ENCODE results near the gene LRP6. TPM values are rescaled to one million over a fixed set of nuclear protein-coding genes. Genes with fewer than 3 reads are reported as not detected.
A peak's percentile ranks its signal among the peaks of the same experiment; 100 is the strongest.

The LRP6 gene
- total RNA-seq, 1 experiment from 2014 or later = 72.8 TPM

DNA sequence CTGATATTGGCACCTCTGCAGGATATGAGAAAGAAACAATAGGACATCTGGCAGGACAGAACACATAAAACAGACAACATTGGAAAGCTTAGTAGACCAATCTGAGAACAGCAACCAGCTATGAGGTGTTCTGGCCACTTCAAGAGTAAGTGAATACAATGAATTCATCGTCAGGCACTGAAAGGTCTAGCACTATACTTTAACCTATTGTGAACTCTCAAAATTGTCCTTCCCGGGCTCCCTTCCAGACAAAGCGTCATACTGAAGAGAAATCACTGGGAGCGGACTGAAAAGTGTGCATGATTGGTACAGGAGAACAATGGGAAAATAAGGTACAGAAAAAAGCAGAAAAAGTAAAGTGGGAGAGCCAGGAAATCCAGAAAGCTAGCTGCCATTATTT lies 75.8 kb downstream of the LRP6 start:
- DNase-seq (ENCODE audit: low spot score) = no peak
- Mint-ChIP-seq H3K4me3 (no peak overlapping the region), H3K27ac (no peak overlapping the region; the same call in 1 of the 2 replicates), H3K27me3 (ENCODE audit: low read depth) (no peaks in the 10 kb centered on the region), H3K4me1 (0 out of 2 replicates have a peak, but pooled peaks cover 3% of the 10 kb centered on the region), H3K36me3 (0 out of 2 replicates have a peak, but pooled peaks cover 2% of the 10 kb centered on the region), H3K9me3 (no peaks in the 10 kb centered on the region)
- no peak for ATAC-seq
- ChIA-PET CTCF (no interaction called here), POLR2A (no interaction called here)
- TF ChIP-seq, protein P1, sequence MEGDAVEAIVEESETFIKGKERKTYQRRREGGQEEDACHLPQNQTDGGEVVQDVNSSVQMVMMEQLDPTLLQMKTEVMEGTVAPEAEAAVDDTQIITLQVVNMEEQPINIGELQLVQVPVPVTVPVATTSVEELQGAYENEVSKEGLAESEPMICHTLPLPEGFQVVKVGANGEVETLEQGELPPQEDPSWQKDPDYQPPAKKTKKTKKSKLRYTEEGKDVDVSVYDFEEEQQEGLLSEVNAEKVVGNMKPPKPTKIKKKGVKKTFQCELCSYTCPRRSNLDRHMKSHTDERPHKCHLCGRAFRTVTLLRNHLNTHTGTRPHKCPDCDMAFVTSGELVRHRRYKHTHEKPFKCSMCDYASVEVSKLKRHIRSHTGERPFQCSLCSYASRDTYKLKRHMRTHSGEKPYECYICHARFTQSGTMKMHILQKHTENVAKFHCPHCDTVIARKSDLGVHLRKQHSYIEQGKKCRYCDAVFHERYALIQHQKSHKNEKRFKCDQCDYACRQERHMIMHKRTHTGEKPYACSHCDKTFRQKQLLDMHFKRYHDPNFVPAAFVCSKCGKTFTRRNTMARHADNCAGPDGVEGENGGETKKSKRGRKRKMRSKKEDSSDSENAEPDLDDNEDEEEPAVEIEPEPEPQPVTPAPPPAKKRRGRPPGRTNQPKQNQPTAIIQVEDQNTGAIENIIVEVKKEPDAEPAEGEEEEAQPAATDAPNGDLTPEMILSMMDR (IDR thresholded peaks at IDR 0.05) = no peak
- no peak for TF ChIP-seq TEAD4 (CRISPR knock-in tag; IDR thresholded peaks at IDR 0.05)
- TF ChIP-seq, protein P2, sequence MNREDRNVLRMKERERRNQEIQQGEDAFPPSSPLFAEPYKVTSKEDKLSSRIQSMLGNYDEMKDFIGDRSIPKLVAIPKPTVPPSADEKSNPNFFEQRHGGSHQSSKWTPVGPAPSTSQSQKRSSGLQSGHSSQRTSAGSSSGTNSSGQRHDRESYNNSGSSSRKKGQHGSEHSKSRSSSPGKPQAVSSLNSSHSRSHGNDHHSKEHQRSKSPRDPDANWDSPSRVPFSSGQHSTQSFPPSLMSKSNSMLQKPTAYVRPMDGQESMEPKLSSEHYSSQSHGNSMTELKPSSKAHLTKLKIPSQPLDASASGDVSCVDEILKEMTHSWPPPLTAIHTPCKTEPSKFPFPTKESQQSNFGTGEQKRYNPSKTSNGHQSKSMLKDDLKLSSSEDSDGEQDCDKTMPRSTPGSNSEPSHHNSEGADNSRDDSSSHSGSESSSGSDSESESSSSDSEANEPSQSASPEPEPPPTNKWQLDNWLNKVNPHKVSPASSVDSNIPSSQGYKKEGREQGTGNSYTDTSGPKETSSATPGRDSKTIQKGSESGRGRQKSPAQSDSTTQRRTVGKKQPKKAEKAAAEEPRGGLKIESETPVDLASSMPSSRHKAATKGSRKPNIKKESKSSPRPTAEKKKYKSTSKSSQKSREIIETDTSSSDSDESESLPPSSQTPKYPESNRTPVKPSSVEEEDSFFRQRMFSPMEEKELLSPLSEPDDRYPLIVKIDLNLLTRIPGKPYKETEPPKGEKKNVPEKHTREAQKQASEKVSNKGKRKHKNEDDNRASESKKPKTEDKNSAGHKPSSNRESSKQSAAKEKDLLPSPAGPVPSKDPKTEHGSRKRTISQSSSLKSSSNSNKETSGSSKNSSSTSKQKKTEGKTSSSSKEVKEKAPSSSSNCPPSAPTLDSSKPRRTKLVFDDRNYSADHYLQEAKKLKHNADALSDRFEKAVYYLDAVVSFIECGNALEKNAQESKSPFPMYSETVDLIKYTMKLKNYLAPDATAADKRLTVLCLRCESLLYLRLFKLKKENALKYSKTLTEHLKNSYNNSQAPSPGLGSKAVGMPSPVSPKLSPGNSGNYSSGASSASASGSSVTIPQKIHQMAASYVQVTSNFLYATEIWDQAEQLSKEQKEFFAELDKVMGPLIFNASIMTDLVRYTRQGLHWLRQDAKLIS (CRISPR knock-in tag; IDR thresholded peaks at IDR 0.05; ENCODE audit: borderline replicate concordance) = no peak
- TF ChIP-seq, protein P3, sequence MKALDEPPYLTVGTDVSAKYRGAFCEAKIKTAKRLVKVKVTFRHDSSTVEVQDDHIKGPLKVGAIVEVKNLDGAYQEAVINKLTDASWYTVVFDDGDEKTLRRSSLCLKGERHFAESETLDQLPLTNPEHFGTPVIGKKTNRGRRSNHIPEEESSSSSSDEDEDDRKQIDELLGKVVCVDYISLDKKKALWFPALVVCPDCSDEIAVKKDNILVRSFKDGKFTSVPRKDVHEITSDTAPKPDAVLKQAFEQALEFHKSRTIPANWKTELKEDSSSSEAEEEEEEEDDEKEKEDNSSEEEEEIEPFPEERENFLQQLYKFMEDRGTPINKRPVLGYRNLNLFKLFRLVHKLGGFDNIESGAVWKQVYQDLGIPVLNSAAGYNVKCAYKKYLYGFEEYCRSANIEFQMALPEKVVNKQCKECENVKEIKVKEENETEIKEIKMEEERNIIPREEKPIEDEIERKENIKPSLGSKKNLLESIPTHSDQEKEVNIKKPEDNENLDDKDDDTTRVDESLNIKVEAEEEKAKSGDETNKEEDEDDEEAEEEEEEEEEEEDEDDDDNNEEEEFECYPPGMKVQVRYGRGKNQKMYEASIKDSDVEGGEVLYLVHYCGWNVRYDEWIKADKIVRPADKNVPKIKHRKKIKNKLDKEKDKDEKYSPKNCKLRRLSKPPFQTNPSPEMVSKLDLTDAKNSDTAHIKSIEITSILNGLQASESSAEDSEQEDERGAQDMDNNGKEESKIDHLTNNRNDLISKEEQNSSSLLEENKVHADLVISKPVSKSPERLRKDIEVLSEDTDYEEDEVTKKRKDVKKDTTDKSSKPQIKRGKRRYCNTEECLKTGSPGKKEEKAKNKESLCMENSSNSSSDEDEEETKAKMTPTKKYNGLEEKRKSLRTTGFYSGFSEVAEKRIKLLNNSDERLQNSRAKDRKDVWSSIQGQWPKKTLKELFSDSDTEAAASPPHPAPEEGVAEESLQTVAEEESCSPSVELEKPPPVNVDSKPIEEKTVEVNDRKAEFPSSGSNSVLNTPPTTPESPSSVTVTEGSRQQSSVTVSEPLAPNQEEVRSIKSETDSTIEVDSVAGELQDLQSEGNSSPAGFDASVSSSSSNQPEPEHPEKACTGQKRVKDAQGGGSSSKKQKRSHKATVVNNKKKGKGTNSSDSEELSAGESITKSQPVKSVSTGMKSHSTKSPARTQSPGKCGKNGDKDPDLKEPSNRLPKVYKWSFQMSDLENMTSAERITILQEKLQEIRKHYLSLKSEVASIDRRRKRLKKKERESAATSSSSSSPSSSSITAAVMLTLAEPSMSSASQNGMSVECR (CRISPR knock-in tag; IDR thresholded peaks at IDR 0.05; ENCODE audit: borderline replicate concordance) = no peak
- no peak for TF ChIP-seq MYBL2 (CRISPR knock-in tag; IDR thresholded peaks at IDR 0.05)
- no peak for TF ChIP-seq ZNF232 (CRISPR knock-in tag; IDR thresholded peaks at IDR 0.05)
- no peak for TF ChIP-seq FOXP1 (CRISPR knock-in tag; IDR thresholded peaks at IDR 0.05; ENCODE audit: borderline replicate concordance)
- TF ChIP-seq ZNF396 (CRISPR knock-in tag; IDR thresholded peaks at IDR 0.05; ENCODE audit: borderline replicate concordance) = no peak
- TF ChIP-seq NFYB (CRISPR knock-in tag; conservative IDR thresholded peaks at IDR 0.05; ENCODE audit: low read depth) = no peak

DNA sequence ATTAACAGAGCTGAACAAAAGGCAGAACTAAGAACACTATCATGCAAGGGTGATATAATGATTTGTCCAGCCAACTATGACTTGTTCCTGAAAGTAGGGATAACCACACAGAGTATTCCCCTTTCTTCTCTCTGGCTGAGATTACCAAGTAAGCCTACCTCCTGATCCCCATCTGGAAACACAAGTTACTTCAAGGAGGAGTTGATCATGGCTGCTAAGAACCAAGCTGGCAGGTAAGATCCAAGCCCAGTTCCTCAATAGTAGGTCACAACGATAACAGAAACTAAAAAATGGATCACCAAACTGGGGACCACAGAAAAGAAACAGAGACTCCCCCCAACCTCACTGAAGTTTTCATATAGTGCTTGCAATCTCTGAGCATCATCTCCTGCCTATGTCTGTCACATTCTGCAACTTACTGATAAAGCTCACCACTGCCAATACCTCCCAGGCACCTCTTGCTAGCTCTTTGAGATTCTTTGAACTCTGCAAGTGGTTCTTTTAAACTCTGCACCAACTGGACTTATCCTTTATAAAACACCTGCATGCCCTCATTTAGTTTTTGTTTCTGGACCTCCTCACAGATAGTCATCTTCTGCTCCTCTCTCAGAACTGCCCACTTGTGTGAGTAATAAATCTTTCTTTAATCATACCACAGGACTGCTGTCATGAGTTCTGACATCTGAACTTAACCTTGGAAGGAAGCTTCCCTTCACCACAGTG lies 76.6 kb downstream of the LRP6 start:
- ChIA-PET CTCF (no interaction called here), POLR2A (no interaction called here)
- Mint-ChIP-seq H3K4me3 (no peak overlapping the region), H3K27me3 (ENCODE audit: low read depth) (no peaks in the 10 kb centered on the region), H3K4me1 (0 out of 2 replicates have a peak, but pooled peaks cover 5% of the 10 kb centered on the region), H3K36me3 (0 out of 2 replicates have a peak, but pooled peaks cover 2% of the 10 kb centered on the region), H3K27ac (peak overlapping the region; percentile 14; the same call in 1 of the 2 replicates), H3K9me3 (no peaks in the 10 kb centered on the region)
- ATAC-seq (no peak), DNase-seq (ENCODE audit: low spot score) (no peak)
- TF ChIP-seq, protein P4, sequence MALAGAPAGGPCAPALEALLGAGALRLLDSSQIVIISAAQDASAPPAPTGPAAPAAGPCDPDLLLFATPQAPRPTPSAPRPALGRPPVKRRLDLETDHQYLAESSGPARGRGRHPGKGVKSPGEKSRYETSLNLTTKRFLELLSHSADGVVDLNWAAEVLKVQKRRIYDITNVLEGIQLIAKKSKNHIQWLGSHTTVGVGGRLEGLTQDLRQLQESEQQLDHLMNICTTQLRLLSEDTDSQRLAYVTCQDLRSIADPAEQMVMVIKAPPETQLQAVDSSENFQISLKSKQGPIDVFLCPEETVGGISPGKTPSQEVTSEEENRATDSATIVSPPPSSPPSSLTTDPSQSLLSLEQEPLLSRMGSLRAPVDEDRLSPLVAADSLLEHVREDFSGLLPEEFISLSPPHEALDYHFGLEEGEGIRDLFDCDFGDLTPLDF (CRISPR knock-in tag; IDR thresholded peaks at IDR 0.05) = no peak
- TF ChIP-seq, protein P5, sequence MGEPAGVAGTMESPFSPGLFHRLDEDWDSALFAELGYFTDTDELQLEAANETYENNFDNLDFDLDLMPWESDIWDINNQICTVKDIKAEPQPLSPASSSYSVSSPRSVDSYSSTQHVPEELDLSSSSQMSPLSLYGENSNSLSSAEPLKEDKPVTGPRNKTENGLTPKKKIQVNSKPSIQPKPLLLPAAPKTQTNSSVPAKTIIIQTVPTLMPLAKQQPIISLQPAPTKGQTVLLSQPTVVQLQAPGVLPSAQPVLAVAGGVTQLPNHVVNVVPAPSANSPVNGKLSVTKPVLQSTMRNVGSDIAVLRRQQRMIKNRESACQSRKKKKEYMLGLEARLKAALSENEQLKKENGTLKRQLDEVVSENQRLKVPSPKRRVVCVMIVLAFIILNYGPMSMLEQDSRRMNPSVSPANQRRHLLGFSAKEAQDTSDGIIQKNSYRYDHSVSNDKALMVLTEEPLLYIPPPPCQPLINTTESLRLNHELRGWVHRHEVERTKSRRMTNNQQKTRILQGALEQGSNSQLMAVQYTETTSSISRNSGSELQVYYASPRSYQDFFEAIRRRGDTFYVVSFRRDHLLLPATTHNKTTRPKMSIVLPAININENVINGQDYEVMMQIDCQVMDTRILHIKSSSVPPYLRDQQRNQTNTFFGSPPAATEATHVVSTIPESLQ (CRISPR knock-in tag; IDR thresholded peaks at IDR 0.05) = no peak
- TF ChIP-seq NFATC4 (CRISPR knock-in tag; IDR thresholded peaks at IDR 0.05) (no peak), MXD4 (CRISPR knock-in tag; IDR thresholded peaks at IDR 0.05; ENCODE audit: borderline replicate concordance) (no peak), ESRRA (CRISPR knock-in tag; IDR thresholded peaks at IDR 0.05; ENCODE audit: borderline replicate concordance) (no peak), FOXP1 (CRISPR knock-in tag; IDR thresholded peaks at IDR 0.05; ENCODE audit: borderline replicate concordance) (no peak), ELF4 (CRISPR knock-in tag; IDR thresholded peaks at IDR 0.05; ENCODE audit: low read depth) (no peak)
- TF ChIP-seq, protein P6, sequence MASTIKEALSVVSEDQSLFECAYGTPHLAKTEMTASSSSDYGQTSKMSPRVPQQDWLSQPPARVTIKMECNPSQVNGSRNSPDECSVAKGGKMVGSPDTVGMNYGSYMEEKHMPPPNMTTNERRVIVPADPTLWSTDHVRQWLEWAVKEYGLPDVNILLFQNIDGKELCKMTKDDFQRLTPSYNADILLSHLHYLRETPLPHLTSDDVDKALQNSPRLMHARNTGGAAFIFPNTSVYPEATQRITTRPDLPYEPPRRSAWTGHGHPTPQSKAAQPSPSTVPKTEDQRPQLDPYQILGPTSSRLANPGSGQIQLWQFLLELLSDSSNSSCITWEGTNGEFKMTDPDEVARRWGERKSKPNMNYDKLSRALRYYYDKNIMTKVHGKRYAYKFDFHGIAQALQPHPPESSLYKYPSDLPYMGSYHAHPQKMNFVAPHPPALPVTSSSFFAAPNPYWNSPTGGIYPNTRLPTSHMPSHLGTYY (CRISPR knock-in tag; IDR thresholded peaks at IDR 0.05) = no peak
- TF ChIP-seq, protein P7, sequence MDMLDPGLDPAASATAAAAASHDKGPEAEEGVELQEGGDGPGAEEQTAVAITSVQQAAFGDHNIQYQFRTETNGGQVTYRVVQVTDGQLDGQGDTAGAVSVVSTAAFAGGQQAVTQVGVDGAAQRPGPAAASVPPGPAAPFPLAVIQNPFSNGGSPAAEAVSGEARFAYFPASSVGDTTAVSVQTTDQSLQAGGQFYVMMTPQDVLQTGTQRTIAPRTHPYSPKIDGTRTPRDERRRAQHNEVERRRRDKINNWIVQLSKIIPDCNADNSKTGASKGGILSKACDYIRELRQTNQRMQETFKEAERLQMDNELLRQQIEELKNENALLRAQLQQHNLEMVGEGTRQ (CRISPR knock-in tag; IDR thresholded peaks at IDR 0.05) = no peak

All from WTC11 (cell line).